IPS DF 6.9 (cell line): Measurements from ENCODE around the gene TBC1D22A.

Experiments
- DNase-seq: peaks from one replicate; pipeline ENCODE4 v3.0.0-alpha.2; 2013; ENCODE audit warnings: low read depth, low spot score
- H3K27ac ChIP-seq: one replicate; pipeline ENCODE4 v1.5.1; 2013; ENCODE audit warnings: low read length, control low read depth
- H3K27me3 ChIP-seq: 2 replicates; pipeline ENCODE4 v1.6.1; 2013; ENCODE audit warnings: mild to moderate bottlenecking, low read length; ENCODE audit not compliant: control insufficient read depth, insufficient read depth
- H3K36me3 ChIP-seq: 2 replicates; pipeline ENCODE4 v1.6.1; 2013; ENCODE audit warnings: low read length; ENCODE audit not compliant: control insufficient read depth, insufficient read depth
- H3K4me1 ChIP-seq: 2 replicates; pipeline ENCODE4 v1.6.1; 2013; ENCODE audit warnings: low read length; ENCODE audit not compliant: control insufficient read depth, insufficient read depth
- H3K4me3 ChIP-seq: 2 replicates; pipeline ENCODE4 v1.5.1; 2013; ENCODE audit warnings: mild to moderate bottlenecking, low read length
- H3K9me3 ChIP-seq: 2 replicates; pipeline ENCODE4 v1.6.1; 2013; ENCODE audit warnings: low read length, inconsistent platforms; ENCODE audit not compliant: control insufficient read depth, insufficient read depth
- WGBS: extraction: QIAGEN DNeasy Blood & Tissue Kit; methylation state at CpG from one replicate; pipeline ENCODE4 v1.1.7; 2013; ENCODE audit warnings: mixed read lengths, missing lambda C conversion rate; ENCODE audit not compliant: insufficient read length, insufficient coverage; 5-methylcytosine and 5-hydroxymethylcytosine counted together

TBC1D22A gene

DNA sequence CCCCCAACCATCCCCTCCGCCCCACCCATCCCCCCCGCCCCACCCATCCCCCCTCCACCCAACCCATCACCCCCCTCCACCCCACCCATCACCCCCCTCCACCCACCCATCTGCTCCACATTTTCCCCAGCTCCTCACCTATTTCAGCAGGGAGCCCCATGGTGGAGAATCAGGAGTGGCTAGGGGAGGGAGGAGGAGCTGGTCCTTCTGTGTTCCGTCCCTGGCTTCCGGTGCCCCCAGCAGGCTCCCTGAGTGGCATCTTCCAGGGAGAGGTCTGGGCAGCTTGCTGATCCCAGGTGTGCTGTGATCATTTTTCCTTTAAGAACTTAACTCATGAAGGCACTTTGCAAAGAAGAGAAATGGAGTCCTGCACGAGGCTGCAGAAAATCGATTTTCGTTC is 365.8 kb downstream of the TBC1D22A start:
- Histone ChIP-seq H3K4me3 (no peak overlapping the region), H3K27ac (no peak overlapping the region), H3K36me3 (no peaks in the 10 kb centered on the region; the same call in 1 of the 2 replicates), H3K27me3 (no peaks in the 10 kb centered on the region), H3K4me1 (peaks cover 9% of the 10 kb centered on the region; the same call in 1 of the 2 replicates), H3K9me3 (no peaks in the 10 kb centered on the region)
- WGBS, result no CpG with 5 or more reads among the region's 7 CpGs
- no peak for DNase-seq

DNA sequence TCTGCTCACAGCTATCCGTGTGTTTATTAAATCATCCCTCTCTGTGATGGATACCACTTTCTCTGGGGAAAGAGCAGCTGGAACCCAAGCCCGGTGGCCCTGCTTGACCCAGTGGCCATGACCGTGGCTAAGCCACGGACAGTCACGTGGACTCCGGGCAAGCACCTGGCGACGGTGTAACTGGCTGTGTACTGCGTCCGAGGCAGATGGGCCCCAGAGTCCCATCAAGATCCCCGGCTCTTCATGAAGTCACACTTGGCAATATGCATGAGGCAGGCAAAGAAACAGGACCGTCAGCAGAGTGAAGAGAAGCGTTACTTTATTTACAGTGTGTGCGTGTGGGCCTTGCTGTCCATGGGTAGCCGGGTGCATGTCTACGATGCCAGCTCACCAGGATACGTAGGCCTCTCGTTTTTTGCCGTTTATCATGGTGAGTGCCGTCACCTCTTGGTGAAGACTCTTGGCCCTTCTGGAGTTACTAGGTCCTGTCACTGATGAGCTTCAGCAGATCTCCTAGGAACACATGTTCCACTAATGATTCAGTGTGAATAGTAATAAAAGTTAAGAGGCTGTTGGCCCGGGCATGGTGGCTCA is 366.3 kb downstream of the TBC1D22A start:
- DNase-seq, result no peak
- Histone ChIP-seq H3K27ac (no peak overlapping the region), H3K36me3 (no peaks in the 10 kb centered on the region; the same call in 1 of the 2 replicates), H3K4me1 (peaks cover 9% of the 10 kb centered on the region; the same call in 1 of the 2 replicates), H3K27me3 (no peaks in the 10 kb centered on the region), H3K4me3 (no peak overlapping the region), H3K9me3 (no peaks in the 10 kb centered on the region)
- no CpG with 5 or more reads among the region's 21 CpGs for WGBS

DNA sequence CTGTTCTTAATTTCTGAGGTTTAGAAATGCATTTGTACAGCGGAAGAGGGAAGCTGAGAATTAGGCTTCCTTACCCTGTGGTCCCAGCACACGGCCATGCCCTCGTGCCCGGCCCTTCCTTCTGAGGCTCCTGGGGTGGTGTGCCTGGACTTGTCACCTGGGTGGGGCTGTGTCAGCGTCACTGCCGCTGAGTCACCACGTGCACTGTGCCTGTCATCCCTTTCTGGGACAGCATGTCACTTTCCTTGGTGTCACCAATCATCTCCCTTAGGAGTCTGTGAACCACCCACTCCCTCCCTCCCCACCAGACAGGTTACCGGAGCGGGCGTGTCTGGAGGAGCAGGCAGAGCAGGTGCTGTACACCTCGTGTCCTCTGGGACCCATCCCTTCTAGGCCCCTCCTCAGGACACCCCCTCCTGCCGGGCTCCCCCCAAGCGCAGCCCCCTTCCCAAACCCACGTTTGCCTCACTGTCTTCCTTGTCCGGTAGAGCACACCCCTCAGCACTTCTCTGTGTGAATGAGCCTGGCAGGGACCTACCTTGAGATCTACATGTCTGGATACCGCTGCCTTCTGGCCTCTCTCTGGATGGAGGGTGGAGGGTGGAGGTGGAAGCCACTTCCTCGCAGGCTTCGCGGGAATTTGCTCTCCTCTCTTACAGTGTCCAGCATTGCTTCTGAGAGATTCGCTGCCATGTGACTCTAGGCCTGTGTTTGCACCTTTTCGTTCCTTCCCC is 367.6 kb downstream of the TBC1D22A start:
- H3K27ac ChIP-seq, result no peak overlapping the region
- H3K4me3 ChIP-seq, result no peak overlapping the region
- H3K27me3 ChIP-seq, result no peaks in the 10 kb centered on the region
- no peaks in the 10 kb centered on the region for H3K36me3 ChIP-seq
- H3K4me1 ChIP-seq, result no peaks in the 10 kb centered on the region; the same call in 1 of the 2 replicates
- no peak for DNase-seq
- WGBS, result no CpG with 5 or more reads among the region's 21 CpGs
- no peaks in the 10 kb centered on the region for H3K9me3 ChIP-seq

DNA sequence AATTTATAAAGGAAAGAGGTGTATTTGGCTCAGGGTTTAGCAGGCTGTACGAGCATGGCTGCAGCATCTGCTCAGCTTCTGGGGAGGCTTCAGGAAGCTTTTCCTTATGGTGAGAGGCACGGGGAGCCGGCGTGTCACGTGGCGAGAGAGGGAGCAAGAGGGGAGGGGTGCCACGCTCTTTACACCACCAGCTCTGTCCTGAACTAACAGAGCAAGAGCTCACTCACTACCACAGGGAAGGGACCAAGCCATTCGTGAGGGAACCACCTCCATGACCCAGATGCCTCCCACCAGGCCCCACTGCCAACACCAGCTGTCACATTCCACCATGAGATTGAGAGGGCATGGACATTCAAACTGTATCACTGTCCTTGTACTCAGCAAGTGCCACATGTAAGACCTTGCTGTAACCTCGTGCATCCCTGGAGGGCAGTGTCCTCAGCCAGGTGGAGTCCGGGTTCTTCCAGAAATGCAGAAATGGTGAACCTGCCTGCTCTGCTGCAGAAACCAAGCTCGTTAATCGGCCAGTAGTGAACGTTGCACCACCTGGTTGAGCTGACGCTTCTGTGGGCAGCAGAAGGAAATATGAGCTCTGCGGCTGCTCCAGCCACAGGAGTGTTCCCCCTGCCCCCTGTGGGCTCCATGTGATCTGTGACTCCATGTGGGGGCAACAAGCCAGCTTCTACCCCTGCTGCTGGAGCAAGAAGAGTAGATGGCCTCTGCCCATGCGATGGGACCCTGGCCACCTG is 368.6 kb downstream of the TBC1D22A start:
- WGBS, result no CpG with 5 or more reads among the region's 16 CpGs
- no peaks in the 10 kb centered on the region for H3K27me3 ChIP-seq
- no peak overlapping the region for H3K4me3 ChIP-seq
- H3K4me1 ChIP-seq, result no peaks in the 10 kb centered on the region; the same call in 1 of the 2 replicates
- H3K36me3 ChIP-seq, result no peaks in the 10 kb centered on the region
- no peak for DNase-seq
- H3K27ac ChIP-seq, result no peak overlapping the region
- H3K9me3 ChIP-seq, result no peaks in the 10 kb centered on the region

DNA sequence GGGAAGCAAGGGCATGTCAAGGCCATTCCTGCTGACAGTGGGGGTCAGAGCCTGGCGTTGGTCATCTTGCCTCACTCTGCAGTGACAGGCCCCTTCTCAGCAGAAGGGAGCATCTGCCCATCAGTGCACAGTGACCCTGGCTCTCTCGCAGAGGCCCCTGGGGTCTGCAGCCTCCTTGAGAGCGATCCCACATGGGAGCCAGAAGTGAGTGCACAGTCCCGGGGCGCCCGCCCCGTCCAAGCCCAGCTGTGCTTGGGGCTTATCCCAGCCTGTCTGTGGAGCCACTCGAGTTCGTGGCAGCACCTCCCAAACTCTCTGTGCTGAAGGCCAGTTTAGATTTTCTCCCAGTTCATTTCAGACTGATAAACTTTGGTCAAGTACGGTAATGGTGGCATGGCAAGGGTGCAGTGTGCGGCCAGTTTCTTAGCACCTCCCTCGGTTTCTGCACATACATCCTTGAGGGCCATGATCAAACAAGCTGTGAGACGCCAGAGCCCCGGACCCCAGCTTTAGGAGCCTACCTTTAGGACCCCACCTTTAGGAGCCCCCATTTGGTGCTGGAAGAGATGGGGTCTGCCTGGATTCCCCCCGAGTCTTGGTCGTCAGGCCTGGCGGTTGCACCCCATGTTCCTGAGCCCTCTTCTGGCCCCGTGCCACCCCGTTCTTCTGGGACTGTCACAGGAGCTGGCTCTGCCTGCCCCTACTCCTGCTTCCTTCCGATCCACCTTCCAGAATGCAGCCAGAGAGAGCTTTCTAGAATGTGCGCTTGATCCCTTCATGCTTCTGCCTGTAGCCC is 369.4 kb downstream of the TBC1D22A start:
- Histone ChIP-seq H3K4me3 (no peak overlapping the region), H3K27ac (no peak overlapping the region), H3K27me3 (no peaks in the 10 kb centered on the region), H3K36me3 (no peaks in the 10 kb centered on the region), H3K9me3 (no peaks in the 10 kb centered on the region), H3K4me1 (no peaks in the 10 kb centered on the region; the same call in 1 of the 2 replicates)
- WGBS, result no CpG with 5 or more reads among the region's 21 CpGs
- DNase-seq, result no peak

DNA sequence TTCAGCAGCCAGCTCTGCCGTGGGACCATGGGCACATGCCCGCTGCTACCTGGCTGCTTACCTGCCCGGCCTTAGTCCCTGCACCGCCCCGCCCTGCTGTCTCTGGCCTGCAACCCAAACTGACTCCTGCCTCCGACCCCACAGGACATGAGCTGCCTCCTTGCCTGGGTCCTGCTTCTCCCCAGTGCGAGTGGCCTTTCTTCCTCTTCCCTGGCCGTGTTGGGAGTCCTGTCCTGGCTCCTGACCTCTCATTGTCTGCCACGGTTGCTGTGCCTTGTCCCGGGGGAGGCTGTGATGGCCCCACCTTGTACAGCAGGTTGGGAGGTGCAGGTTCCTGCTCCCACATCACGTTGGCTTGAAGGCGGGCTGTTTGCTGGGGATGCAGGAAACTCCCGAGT is 370.0 kb downstream of the TBC1D22A start:
- Histone ChIP-seq H3K27me3 (no peaks in the 10 kb centered on the region), H3K9me3 (no peaks in the 10 kb centered on the region), H3K4me1 (no peaks in the 10 kb centered on the region; the same call in 1 of the 2 replicates), H3K36me3 (no peaks in the 10 kb centered on the region), H3K4me3 (no peak overlapping the region), H3K27ac (no peak overlapping the region)
- DNase-seq, result no peak
- no CpG with 5 or more reads among the region's 13 CpGs for WGBS

DNA sequence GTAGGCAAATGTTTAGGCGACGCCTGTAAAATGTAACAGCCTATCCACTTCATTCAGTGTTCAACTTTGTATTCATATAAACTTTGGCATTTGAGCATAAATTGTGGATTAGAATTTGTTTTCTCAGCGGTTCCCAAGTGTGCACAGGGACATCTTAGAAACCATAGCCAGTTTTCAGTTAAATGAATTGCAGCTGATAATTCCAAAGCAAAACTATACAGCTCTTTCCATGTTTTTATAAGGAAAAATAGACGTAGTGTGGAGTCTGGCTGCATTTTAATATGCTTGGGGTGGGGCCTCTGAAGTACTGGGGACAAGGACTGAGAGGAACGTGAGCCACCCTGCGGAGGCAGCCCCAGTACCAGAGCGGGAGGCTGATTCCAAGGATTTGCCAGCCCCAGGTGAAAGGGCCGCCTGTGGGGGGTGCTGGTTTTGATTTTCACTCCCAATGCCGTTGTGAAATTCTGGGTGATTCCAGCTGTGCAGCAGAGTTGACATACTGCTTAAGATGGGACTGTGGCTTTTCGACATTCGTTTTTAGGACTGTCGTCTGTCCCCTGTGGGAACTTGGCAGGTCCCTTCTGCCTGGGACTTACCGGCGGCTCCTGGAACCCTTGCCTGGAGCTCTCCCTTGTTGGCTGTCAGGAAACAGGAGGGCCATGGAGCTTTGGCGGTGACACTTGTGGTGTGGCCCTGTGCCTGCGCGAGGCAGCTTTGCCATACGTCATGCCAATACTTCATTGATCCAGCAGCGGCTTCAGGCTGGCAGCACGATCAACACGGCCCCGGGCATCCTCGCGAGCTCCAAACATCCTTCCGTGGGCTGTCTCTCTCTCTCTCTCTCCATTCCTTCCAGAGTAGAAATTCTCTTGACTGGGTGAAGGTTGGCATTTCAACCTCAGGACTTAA is 370.9 kb downstream of the TBC1D22A start:
- Histone ChIP-seq H3K27me3 (no peaks in the 10 kb centered on the region), H3K36me3 (no peaks in the 10 kb centered on the region), H3K9me3 (no peaks in the 10 kb centered on the region), H3K4me1 (no peaks in the 10 kb centered on the region; the same call in 1 of the 2 replicates), H3K27ac (no peak overlapping the region), H3K4me3 (no peak overlapping the region)
- DNase-seq, result no peak
- no CpG with 5 or more reads among the region's 25 CpGs for WGBS

DNA sequence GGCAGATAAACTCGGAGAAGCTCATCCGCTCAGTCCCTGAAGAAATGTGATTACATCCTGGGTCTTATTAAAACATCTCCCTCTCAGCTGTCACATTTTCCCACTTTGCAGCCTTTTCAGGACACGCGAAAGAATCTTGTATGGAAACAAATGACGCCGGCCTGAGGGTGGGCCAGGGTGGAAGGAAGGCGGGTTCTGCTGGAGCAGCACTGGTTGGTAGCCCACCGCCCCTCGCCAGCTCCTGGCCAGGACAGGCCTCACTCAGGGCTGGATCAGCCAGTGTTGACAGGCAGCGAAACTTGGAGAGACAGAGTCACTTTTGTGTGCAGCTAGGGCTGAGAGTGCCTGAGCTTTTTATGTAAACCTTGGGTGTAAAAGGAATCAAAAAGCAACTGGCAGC is 371.8 kb downstream of the TBC1D22A start:
- H3K27ac ChIP-seq, result no peak overlapping the region
- H3K4me1 ChIP-seq, result no peaks in the 10 kb centered on the region; the same call in 1 of the 2 replicates
- no peak overlapping the region for H3K4me3 ChIP-seq
- no CpG with 5 or more reads among the region's 10 CpGs for WGBS
- DNase-seq, result no peak
- H3K9me3 ChIP-seq, result no peaks in the 10 kb centered on the region
- no peaks in the 10 kb centered on the region for H3K27me3 ChIP-seq
- H3K36me3 ChIP-seq, result no peaks in the 10 kb centered on the region

DNA sequence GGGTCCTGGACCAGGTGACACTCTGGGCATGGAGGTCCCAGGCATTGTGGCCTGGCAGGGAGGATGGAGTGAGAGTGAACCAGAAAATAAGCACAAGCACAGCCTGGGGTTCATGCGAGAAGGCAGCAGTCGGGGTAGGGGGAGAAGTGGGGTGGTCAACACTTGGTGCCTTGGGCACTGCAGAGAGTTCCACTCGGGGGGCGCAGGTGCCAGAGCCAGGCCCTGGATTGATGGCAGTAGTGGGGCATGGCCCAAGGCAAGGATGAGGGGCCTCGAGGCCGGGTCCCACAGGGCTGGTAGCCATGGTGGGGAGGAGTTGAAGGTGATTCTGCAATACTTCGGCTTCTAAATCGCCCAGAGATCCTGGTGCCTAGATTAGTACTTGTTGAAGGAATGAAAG is 372.9 kb downstream of the TBC1D22A start:
- DNase-seq, result no peak
- no peaks in the 10 kb centered on the region; the same call in 1 of the 2 replicates for H3K4me1 ChIP-seq
- no peaks in the 10 kb centered on the region for H3K36me3 ChIP-seq
- no peak overlapping the region for H3K4me3 ChIP-seq
- H3K27me3 ChIP-seq, result no peaks in the 10 kb centered on the region
- H3K27ac ChIP-seq, result no peak overlapping the region
- WGBS, result no CpG with 5 or more reads among the region's 8 CpGs
- H3K9me3 ChIP-seq, result no peaks in the 10 kb centered on the region
